ENCODE measurements around the gene POU2AF2.
"Not testable (repeated sequence)": the region's sequence is repeated elsewhere in the genome, so short reads cannot be mapped to it uniquely, and the experiment has no call there.

POU2AF2 gene

GRCh38 chr11:111245425-111245824 lies at the start of gene POU2AF2:
TSS of gene POU2AF2 (plus strand) at chr11:111245725. CDS start at chr11:111245854, 129 bp downstream.
- DNase-seq (ENCODE audit: low read depth), result no peak

DNA sequence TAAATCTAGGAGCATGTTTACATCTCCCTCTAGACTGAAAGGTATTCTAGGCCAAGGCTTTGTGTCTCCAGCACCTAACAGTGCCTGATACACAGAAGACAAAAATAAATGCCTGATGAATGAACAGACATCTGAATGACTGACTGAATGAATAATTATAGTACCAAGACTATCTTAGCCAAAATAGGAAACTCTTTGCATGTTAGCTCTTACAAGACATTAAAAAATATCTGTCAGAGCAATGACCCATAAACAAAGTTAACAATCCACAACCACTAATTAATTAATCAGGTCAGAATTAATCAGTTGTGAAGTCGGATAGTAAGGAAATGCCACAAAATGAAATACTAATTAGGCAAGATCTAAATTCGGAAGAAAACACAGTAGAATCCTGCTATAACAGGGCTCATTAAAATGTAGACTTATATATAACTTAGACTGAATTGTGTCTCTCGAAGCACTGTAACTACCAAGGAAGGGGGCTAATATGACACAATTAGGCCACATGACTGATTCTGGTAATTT lies 45.5 kb upstream of the POU2AF2 start:
- DNase-seq (ENCODE audit: low read depth), result no peak

GRCh38 chr11:111204211-111204610 lies 41.3 kb upstream of the POU2AF2 start:
- no peak for DNase-seq (ENCODE audit: low read depth)

DNA sequence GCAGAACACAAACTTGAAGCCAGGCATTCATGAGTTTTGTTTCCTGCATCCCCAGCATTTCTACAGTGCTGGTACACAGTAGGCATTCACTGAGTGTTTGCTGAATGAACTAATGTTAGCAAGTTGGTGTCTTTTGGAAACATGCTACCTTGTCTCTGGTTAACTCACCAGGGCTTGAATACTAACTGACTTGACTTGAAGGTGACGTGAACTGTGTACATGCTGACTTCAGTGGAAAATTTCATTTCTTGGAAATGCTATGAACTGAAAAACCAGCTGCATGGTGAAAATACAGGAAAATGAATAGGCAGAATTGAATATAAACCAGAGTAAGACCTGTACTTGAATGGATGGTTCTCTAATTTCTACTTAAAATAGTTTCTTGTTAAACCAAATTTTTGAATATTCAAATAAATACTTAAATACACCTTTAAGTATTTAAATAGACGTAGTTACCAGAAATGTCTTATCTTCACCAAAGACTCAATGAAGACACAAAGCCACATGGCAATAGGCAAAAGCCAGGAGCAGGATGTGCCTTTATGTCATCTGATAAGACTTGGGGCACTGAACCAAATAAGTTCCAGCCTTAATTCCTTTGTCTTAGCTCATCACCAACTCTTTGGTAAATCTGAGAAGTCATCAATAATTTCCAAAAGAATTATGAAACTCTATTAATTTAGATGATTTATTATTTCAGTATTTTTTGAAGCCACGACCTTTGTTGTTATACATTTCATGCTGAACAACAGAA lies 39.7 kb upstream of the POU2AF2 start:
- DNase-seq (ENCODE audit: low read depth), result no peak

- DNase-seq (ENCODE audit: low read depth), result no peak
Observed at GRCh38 chr11:111206472-111206871, 39.1 kb upstream of the POU2AF2 start.

GRCh38 chr11:111207213-111207612 lies 38.3 kb upstream of the POU2AF2 start:
- DNase-seq (ENCODE audit: low read depth), result no peak

DNA sequence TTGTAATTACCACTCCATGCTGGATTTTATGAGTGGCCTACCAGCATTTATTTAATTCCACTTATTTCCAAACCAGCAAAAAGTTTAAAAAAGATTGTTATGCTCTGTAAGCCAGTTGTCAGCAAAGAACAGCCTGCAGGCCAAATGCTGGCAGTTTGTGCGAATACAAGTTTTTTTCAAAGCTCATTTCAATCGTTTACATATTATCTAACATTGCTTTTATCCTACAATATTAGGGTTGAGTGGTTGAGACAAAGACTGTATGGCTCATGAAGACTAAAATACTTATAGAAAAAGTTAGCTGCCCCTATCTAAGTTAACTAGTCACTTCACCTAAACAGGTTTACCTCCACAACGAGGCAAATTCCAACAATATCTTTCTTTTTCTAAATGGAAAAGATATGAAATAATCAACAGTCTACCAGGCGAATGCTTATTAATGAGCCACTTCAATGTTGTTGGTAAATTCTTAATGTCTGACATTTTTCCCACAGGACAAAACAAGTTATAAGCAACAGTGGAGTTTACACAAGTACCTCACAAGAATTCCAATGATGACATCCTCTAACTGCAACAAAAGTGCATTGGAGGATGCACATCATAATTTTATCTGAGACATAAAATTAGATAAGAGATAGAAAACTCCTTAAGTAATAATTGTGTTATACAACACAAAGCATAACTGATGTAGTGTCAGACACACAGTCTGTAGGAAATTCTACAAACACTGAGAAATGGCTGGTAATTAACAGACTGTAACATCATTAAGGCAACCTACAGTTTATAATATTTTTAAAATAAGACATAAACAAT lies 35.8 kb upstream of the POU2AF2 start:
- DNase-seq (ENCODE audit: low read depth), result no peak

DNA sequence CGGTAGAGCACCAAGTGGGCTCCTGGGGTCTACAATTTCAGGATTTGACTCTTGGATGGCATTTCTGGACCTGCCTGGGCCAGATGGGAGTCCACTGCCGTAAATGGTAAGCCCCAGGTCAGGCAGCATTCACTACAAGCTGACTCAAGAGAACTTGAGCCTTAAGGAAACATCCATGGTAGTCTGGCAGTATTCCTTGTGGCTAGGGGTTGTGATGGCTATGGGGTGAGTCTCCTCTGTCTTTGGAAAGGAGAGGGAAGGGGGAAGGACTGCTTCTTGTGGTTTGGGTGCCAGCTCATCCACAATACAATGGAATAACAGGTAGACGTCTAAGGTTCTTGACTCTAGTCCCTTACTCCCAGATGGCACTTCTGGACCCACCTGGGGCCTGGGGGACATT lies 32.3 kb upstream of the POU2AF2 start:
- DNase-seq (ENCODE audit: low read depth), result no peak

DNA sequence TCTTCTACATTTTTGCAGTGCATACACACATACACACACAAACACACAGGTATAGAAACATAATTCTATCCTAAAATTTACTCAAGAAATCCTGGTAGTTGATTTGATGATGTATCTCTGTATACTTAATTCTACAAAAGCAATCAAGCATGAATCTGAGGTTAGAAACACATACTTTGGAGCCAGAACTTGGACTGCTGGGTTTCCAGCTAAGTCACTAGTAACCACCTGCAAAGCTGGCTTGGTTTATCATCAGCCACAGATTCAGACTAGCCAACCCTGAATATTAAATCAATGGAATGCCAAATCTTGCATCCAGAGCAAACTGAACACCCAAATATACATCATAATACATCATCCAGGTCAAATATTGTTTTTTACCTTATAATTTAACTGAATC lies 24.8 kb upstream of the POU2AF2 start:
- DNase-seq (ENCODE audit: low read depth), result no peak

DNA sequence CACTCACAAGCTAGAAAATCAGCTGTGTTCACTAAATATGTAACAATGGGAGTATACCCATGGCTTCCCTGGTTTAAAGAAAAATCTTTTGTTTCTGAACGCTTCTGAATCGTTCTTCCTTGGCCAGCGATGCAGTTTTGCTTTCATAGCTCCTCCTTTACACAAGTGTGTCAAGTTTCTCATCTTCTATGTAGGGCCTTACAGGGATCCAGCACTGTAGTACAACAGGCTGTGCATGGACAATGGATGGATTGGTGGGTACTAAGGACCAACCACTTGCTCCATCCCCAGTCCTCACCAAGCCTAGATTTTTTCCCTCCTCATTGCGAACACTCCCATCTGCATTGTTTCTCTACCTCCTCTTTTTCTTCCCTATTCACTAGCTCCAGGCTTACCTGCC lies 24.3 kb upstream of the POU2AF2 start:
- DNase-seq (ENCODE audit: low read depth), result no peak

DNA sequence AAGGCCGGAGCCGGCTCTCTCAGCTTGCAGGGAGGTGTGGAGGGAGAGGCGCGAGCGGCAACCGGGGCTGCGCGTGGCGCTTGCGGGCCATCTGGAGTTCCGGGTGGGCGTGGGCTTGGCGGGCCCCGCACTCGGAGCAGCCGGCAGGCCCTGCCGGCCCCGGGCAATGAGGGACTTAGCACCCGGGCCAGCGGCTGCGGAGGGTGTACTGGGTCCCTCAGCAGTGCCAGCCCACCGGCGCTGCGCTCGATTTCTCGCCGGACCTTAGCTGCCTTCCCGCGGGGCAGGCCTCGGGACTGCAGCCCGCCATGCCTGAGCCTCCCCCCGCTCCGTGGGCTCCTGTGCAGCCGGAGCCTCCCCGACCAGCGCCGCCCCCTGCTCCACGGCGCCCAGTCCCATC lies 23.6 kb upstream of the POU2AF2 start:
- DNase-seq (ENCODE audit: low read depth), result not testable (repeated sequence)

- DNase-seq (ENCODE audit: low read depth), result not testable (repeated sequence)
Observed at GRCh38 chr11:111222821-111223455, 22.6 kb upstream of the POU2AF2 start.

- DNase-seq (ENCODE audit: low read depth), result no peak
Observed at GRCh38 chr11:111225881-111226280, 19.6 kb upstream of the POU2AF2 start.

- no peak for DNase-seq (ENCODE audit: low read depth)
Observed at GRCh38 chr11:111229604-111230003, 15.9 kb upstream of the POU2AF2 start.

GRCh38 chr11:111230122-111230465 lies 15.4 kb upstream of the POU2AF2 start:
- no peak for DNase-seq (ENCODE audit: low read depth)

- DNase-seq (ENCODE audit: low read depth), result no peak
Observed at GRCh38 chr11:111231836-111232235, 13.7 kb upstream of the POU2AF2 start.

DNA sequence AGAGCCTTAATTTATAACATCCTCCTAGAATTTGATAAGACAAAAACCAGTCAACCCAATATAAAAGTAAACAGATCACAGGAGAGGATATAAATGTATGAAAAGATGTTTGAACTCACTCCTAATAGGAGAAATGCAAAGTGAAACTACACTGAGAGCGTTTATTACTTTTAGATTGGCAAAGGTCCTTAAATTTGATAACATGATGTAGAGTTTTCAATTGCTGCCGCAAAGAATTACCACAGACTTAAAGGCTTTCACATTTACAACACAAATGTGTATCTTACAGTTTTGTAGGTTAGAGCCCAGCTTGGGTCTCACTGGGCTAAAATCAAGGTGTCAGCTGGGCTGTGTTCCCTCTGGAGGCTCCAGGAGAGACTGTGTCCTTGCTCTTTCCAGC lies 9.1 kb upstream of the POU2AF2 start:
- DNase-seq (ENCODE audit: low read depth), result no peak

DNA sequence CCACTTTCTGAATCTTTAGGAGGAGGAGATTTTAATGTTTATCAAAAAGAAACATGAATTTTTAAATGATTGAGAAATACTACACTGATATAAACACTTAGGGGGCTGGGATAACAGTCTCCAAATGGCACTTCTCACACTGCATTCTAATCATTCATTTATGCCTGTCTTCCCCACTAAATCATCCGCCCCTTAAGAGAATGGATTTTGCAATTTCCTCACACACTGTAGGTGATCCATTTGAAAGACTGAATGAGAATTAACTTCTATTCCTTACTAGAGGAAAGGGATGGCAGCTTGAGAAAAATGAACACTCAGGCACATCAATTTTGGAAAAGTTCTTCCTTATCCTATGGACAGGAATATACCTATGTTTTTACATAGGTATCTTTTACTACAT lies 7.6 kb upstream of the POU2AF2 start:
- DNase-seq (ENCODE audit: low read depth), result no peak

DNA sequence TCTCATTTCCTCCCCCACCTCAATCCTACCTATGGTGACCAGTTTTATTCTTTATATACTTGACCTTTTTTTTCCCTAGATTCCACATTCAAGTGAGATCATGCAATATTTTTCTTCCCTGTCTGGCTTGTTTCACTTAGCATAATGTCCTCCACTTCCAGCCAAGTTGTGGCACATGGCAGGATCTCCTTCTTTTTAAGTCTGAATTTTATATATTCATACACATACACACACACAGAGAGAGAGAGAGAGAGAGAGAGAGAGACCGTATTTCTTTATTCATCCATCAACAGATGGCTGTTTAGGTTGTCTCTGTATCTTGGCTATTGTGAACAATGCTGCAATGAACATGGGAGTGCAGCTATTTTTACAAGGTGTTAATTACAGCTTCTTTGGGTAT lies 1.4 kb downstream of the POU2AF2 start:
- no peak for DNase-seq (ENCODE audit: low read depth)

DNA sequence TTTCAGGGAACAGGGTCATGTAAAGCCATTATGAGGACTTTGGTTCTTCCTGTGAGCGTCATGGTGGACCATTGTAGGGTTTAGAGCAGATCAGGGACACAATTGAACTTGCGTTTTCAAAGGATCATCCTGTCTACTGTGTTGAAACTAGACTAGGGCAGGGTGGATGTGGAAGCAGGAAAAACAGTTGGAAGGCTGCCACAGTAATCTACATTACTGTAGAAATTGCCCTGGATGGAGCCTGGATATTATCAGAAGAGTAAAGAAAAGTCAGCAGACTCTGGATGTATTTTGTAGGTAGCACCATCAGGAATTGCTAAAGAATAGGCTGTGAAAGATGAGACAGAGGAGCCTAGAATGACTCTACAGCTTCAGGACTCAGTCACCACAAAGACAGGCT lies 5.4 kb downstream of the POU2AF2 start:
- DNase-seq (ENCODE audit: low read depth), result no peak

DNA sequence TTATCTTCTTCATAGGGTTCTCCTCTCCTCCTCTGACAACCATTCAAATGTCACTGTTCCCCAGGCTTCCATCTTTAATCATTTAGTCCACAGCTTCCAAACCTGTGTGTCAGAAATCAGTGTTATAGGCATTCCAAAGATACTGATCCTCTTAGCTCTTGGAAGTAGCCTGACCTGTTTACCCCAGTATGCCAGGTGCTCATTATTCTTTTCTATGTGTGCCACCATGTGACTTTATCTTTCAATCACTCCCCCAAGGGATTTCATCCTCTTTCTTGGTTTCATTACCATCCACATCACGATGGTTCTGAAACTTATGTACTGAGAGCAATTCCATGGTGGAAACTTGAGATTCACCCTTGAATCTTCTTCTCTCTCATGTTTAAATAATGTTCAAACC lies 7.6 kb downstream of the POU2AF2 start:
- DNase-seq (ENCODE audit: low read depth), result no peak

DNA sequence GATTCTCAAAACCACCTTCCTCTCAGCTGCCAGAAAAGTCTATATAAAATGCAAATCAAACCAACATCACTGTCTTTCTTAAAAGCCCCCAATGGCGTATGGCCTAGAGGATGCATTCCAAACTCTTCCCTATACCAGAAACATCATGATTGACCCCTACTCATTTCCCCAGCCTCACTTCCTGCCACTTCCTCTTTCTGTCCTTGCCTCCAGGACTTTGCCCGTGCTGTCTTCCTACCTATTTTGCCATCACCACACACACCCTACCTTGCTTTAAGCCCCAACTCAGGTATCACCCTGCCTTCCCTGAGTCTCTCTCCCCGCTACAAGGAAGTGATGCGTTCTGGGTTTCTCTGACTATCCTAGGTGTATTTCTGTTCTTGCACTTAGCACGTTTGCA lies 8.1 kb downstream of the POU2AF2 start:
- no peak for DNase-seq (ENCODE audit: low read depth)

DNA sequence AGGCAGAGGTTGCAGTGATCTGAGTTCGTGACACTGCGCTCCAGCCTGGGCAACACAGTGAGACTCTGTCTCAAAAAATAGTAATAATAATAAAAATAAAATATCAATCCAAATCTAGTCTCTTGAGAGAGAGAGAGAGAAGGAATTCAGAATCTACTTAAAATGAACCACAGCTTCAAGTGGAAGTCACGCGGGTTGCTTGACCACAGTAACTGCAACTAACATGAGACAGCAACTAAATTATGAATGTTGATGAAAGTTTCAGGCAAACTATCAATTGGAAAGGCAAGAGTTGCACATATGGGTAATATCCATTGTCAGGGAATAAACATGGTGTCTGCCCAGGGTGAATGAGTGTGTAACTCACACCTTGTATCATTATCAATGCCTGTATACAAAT lies 12.5 kb downstream of the POU2AF2 start:
- DNase-seq (ENCODE audit: low read depth), result no peak

Data from stimulated activated CD8-positive, alpha-beta memory T cell treated with anti-CD3 and anti-CD28 coated beads, Interleukin-12 subunit alpha, Interleukin-12 subunit beta, amount 100 ng/mL, for 4 hours (primary cell).